ENCODE data around the gene IFT80.

DNA sequence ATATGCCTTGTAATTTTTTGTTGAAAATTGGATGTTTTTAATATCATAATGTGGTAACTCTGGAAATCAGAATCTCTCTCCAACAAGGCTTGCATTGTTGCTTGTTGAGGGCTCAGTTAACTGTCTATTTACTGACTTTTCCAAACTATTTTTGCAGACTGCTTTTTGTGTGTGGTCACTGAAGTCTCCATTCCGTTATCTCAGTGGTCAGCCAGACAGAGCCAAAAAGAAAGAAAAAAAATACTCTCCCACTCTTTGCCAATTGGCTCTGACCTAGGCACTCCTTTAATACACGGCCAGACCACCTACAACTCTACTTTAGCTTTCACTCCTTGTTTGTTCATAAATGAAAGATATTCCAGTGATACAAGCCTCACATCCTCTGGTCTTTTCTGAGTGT is 52.5 kb downstream of the IFT80 start:
- no peak for TF ChIP-seq POLR2AphosphoS5 (IDR thresholded peaks at IDR 0.05)
- TF ChIP-seq, protein P1, sequence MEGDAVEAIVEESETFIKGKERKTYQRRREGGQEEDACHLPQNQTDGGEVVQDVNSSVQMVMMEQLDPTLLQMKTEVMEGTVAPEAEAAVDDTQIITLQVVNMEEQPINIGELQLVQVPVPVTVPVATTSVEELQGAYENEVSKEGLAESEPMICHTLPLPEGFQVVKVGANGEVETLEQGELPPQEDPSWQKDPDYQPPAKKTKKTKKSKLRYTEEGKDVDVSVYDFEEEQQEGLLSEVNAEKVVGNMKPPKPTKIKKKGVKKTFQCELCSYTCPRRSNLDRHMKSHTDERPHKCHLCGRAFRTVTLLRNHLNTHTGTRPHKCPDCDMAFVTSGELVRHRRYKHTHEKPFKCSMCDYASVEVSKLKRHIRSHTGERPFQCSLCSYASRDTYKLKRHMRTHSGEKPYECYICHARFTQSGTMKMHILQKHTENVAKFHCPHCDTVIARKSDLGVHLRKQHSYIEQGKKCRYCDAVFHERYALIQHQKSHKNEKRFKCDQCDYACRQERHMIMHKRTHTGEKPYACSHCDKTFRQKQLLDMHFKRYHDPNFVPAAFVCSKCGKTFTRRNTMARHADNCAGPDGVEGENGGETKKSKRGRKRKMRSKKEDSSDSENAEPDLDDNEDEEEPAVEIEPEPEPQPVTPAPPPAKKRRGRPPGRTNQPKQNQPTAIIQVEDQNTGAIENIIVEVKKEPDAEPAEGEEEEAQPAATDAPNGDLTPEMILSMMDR (IDR thresholded peaks at IDR 0.05): no peak
